HG03103 (cell line): ENCODE data around the gene CCDC88C.

Experiments
- ATAC-seq: cut with Tn5 transposase; IDR thresholded peaks from one replicate; pipeline ENCODE4 v1.9.1; 2021; ENCODE audit warnings: low read depth; ENCODE audit not compliant: unreplicated experiment

Gene CCDC88C

DNA sequence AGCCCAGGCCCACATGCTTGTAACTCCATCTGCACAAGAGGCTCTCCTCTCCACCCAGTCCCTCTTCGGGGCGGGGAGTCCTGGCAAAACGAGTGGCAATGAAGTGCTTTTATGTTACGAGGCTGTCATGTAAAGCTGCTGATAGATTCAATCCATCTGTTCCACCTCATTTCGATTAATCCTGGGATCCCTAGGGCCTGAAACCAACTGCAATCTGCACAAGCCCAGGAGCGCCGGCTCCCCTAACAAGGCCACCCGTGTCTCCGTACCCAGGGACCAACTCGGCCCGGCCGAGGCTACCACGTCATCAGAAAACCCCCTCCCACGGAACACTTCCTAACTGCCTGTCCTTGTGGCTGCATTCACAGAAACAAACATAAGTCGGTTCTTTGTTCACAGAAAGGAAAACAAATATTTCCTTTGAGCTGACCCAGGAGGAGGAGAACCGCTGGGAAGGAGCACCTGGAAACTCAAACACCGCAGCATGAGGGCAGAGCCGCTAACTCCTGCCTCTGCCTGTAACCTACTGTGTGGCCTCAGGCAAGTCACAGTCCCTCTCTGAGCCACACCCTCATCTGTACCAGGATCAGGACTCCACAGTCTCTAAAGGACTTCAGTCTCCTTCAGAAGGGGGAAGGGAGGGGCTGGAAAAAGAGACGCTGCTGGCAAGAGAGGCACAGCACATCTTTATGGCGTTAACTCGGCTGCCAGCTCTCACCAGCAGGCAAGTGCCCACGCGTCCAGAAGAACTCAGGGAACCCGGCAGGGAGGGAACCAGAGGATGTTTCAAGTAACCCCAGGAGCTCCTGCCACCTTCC lies 47.8 kb downstream of the CCDC88C start:
- ATAC-seq, result no peak

DNA sequence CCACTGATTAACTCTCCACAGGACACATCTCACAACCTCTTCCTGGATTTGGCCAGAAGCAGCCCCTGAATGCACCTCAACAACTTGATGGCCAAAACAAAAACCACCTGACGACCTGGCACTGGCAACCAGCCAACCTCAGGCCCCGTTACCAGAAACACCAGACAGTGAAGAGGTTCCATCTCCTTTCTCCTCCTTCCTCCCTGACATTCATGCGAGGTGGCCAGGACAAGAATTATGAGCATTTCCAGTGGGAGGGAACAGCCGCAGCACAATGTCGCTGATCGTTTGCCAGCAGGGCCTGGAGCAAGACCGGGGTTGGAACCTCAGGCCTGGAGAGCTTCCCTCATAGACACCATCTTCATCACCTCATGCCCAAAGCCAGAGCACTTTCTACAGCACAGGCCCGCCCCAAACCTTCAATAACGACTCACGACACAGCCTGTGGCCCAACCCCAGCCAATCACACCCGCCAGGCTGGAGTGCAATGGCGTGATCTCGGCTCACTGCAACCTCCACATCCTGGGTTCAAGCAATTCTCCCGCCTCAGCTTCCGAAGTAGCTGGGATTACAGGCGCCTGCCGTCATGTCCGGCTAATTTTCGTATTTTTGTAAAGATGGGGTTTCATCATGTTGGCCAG lies 48.7 kb downstream of the CCDC88C start:
- no peak for ATAC-seq

DNA sequence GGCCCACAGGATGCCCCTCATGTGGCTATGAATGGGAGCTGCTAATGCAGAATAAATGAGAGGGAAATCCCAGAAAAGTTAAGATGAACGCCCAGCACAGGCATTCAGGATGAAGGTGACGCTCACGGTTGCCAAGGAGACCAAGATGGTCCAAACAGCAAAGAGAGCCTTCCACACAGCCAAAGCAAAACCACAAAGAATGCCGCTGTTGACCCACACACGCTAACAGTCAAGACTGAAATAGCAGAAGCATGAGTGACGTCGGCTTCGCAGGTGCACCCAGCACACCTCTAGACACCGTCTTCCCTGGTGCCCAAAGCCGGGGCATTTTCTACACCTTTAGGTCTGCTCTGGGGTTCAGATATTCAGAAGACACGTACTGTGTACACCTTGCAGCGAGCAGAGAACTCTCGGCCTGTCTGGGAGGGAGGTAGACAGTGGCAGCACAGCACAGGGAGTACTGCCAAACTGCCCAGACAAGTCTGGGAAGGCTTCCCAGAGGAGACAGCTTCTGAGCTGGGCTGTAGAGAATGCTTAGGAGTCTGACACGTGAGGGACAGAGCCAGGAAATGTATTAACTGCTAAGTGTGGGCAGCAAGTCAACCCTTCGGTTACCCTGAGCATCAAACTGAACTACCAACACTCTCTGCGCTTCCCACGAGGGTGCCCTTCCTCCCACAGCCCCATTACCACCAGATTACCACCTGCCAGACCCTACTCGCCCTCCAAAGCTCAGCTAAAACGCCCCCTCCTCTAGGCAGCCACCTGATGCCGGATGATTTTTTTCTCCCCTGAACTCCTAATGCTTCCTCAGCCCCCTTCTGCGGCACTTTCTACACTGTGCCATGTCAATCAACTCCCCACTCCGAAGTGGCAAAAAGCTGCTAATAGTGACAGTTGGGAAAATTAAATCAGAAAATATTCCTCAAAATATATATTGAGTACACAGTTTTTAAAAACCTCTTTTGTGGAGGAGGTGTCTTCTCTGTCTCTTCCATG lies 50.1 kb downstream of the CCDC88C start:
- peak; percentile 62 for ATAC-seq

DNA sequence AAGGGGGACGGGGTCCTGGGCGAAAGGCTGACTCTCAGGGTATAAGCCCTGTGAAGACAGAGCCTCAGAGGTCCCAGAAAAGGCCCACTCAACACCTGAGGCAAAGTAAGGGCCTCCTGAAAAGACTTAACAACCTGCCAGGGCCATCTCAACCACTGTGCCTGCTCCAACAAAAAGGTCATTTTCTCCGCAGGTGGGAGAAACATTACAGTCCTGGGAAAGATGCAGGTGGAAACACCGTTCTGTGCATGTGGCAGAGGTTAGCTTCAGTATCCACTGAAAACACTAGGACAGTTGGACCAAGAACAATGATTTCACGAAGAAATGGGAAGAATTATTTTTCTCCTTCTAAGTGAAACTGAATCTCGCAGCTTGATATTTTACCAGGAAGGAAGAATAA lies 50.9 kb downstream of the CCDC88C start:
- no peak for ATAC-seq

DNA sequence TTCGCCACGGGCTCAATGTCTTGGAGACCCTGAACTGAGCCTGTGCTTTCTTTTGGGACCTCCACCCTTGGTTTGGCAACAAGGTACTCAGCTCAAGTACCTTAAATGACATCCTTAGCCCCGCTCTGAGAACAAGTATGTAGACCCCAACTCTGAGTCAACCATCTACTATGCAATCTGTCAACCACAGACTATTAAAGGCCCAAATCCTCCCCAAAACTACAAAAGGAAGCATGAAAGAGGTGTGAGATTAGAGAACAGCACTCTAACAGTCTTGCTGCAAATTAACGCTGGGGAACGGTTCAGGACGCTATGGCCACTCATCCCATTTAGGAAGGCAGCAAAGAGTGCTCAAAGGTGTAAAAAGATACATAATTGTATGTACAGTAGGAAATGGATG lies 52.1 kb downstream of the CCDC88C start:
- ATAC-seq, result no peak

- no peak for ATAC-seq
These were observed 52.9 kb downstream of the CCDC88C start for GRCh38 chr14:91364524-91365270.

- peak; percentile 54 for ATAC-seq
These were observed 53.7 kb downstream of the CCDC88C start for GRCh38 chr14:91363776-91364523.

- no peak for ATAC-seq
These were observed 56.3 kb downstream of the CCDC88C start for GRCh38 chr14:91361233-91361811.

GRCh38 chr14:91360490-91361232 lies 57.0 kb downstream of the CCDC88C start:
- ATAC-seq, result no peak

DNA sequence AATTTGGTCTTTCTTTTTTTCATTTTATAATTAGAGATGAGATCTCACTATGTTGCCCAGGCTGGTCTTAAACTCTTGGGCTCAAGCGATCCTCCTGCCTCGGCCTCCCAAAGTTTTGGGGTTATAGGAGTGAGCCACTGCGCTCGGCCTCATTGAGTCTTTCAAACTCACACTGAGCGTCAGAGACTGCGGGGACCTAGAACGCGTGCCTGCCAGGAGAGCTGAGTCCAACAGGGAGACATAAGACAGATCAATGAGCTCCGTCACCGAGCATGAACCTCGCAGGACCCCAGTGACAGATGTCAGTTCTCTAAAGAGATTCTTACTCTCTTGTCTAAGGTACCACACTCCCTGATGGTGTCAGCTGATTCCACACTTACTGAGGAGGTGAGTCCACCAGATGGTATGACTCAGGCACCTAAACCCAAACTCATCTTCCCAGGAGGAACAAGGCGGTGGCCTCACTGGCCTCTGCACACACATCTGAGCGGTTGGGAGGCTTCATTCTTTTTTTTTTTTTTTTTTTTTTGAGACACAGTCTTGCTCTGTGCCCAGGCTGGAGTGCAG lies 58.9 kb downstream of the CCDC88C start:
- no peak for ATAC-seq

- ATAC-seq, result no peak
These were observed 59.6 kb downstream of the CCDC88C start for GRCh38 chr14:91358025-91358319.

- ATAC-seq, result no peak
These were observed 60.2 kb downstream of the CCDC88C start for GRCh38 chr14:91357272-91358024.

- no peak for ATAC-seq
These were observed 61.3 kb downstream of the CCDC88C start for GRCh38 chr14:91356181-91356763.

DNA sequence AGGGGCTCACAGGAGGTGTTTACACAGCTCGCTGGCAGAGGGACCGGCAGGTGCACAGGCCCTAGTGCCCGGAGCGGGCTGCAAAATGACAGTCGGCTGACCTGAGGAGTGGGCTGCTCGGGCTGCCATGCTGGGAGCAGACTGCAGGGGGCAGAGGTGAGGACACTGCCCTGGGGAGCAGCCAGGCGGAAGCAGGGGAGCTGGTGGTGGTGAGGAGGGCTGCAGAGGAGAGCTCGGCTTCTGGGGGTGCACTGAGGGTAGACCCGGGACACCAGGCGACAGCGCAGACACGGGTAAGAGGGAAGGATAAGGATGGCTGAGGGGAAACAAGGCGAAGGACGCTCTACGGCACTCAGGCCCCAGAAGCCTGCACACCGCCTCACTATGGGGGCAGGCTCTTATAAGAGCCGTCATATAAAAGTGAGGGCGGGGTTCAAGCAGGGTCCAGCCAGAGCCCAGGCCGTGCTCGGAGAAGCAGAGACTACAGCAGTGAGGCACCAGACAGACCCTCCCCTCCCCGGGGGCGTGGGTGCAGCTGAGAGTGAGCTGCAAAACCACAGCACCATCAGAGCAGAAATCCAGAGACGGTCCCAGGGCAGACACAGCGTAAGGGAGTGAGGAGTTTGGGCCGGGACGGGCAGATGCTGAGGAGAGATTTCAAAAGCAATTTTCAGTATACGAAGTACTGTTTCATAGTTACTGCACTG lies 62.5 kb downstream of the CCDC88C start:
- ATAC-seq, result no peak

DNA sequence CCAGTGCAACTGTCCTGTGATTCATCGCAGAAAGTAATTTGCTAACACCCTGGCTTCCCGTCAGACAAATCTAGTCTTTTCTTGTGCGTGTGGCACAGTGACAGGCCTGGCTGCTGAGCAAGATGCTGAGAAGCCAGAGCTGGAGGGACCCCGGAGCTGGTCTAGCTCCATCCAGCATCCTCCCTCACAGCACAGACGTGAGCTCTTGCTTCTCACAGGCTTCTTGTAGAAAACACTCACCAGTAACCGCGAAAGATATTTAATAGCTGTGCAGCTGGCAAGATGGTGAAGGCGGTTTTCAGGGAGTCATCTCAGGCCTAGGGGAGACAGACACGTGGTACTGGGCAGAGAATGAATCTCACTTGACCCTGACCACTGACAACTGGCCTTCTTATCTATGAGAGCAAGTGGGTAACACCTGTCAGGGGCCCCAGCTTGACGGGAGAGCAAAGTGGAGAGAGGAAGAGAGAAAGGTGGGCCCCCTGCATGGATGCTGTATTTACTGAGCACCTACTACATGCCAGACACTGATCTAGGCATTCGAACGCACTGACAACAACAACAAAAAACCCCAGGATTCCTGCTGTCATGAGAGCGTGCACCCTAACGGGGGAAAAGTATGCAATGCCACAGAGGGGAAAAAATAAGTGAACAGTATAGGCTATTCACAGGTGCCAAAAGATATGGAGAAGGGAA lies 63.3 kb downstream of the CCDC88C start:
- no peak for ATAC-seq
